ENCODE data around the gene EXOC3L1.

Gene EXOC3L1

DNA sequence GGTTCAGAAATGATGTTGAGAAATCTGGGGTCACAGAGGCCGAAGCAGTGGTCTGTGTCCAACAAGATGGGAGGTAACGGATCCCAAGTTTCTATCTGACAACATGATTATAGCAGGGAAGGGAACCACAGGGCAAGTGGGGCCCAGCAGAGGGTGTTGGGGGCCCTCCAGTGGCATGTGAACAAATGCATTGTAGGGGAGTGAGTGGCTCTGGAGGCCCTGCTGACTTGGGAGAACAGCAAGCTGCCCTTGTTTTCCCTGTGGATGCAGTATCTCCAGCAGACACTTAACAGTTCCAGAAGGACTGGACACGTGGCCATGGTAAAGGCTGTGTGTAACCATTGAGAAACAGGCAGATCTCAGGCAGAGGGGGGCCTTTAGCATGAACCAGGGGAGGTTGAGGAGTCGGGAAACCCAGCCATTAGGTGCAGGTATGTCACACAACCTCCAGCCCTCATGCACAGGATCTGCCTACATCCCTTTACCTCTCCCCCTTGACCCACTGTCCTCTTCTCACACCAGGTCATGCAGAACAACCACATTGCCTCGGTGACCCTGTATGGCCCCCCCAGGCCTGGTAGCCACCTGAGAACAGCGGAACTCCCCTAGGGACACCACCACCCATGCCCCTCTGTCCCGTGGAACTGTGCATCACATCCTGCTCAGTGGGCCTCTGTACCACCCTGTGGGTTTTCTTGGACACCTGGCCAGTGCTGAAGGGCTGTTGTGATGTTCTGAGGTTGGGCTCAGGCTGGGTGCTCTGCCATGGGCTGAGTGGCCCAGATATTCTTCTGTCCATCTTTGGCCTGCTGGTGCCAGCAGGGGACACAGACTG lies 43.2 kb downstream of the EXOC3L1 start:
- DNase-seq = no peak

DNA sequence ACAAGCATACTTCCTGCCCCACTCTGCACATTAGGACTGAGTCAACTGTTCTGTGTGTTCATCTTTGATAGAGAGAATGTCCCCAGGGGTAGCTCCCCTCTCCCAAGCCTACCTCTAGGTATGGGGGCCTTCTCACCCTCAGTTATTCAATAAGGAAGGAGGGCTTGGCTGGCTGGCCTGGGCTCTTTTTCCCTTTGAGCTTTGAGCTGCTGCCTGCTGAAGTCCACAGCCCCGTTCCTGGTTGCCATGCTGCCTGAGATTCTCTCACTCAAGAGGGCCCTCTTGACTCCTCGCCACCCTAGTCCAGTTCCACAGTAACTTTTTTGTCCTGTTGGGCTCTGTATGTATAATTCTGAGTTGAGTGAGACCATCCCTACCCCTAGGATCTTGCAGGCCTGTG lies 44.2 kb downstream of the EXOC3L1 start:
- no peak for DNase-seq

DNA sequence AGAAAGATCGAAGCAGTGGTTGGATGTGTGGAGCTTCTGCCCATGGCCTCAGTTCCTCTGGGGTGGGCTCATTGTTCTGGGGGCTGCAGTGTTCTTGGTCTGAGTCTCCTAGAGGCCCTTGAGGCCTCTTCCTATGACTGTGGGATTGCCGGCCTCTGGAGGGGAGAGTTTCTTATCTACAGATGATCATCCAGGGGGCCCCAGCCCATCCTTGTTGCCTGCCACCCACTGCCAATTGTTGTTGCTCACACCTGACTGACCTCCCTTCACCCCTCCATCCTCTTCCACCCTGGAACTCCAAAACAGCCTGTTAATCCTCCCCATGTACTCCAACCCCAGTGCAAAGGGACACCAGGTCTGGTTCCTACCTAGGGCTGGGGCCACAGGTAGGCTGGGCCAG lies 45.0 kb downstream of the EXOC3L1 start:
- DNase-seq = no peak

DNA sequence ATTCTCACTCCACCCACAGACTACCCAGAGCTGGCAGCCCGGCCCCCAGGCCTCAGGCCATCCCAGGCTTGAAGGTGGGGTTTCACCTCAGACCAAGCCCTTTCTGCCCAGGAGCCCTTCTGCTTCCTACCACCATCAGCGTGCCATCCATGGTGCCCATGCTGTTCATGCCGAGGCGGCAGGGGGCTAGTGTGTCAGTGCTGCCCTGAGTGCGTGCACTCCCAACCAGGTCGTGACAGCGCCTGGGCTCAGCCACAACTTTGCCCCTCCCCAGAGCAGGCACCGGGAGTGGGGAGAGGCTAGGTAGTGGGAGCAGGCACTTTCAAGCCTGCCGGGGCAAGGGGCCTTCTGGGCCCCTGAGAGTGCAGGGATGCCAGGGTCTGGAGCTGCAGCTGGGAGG lies 47.6 kb downstream of the EXOC3L1 start:
- no peak for DNase-seq

DNA sequence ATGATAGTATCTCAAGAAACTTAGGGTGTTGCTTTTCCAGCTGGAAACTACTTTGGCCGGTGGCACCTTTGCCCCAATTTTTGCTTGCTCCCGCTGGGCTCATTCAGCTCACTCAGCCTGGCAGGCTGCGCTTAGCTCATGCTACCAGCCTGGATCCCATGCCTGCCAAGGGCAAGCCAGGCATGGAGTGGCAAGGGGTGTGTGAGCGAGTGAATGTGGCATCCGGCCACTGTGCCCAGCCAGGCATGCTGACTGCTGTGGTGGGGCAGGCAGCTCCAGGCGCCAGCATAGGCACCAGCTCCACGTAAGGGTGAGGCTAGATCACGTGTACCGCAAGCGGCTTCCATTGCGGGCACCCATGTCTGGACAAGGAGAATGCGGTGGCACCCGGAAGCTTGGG lies 48.5 kb downstream of the EXOC3L1 start:
- DNase-seq = no peak

DNA sequence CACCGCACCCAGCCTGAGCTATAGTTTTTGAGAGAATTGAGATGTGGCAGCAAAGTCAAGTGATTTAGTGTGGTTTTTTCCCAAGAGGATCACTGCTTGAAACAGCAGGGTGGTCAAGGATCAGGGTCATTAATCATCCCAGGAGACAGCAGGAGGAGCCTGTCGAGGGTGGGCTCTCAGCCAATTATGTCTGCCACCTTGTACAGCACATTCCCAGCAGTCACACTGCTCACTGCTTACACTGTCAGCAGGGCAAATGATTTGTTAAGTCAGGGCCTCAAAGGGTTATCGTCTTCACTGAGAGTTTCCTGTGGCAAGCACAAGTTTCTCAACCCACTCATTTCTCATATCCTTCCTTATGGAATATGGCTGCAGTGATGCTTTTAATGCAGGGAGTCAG lies 52.3 kb downstream of the EXOC3L1 start:
- DNase-seq = no peak
